ENCODE results near the gene TNK2.
"Not testable (repeated sequence)": the region's sequence is repeated elsewhere in the genome, so short reads cannot be mapped to it uniquely, and the experiment has no call there.

The TNK2 gene

DNA sequence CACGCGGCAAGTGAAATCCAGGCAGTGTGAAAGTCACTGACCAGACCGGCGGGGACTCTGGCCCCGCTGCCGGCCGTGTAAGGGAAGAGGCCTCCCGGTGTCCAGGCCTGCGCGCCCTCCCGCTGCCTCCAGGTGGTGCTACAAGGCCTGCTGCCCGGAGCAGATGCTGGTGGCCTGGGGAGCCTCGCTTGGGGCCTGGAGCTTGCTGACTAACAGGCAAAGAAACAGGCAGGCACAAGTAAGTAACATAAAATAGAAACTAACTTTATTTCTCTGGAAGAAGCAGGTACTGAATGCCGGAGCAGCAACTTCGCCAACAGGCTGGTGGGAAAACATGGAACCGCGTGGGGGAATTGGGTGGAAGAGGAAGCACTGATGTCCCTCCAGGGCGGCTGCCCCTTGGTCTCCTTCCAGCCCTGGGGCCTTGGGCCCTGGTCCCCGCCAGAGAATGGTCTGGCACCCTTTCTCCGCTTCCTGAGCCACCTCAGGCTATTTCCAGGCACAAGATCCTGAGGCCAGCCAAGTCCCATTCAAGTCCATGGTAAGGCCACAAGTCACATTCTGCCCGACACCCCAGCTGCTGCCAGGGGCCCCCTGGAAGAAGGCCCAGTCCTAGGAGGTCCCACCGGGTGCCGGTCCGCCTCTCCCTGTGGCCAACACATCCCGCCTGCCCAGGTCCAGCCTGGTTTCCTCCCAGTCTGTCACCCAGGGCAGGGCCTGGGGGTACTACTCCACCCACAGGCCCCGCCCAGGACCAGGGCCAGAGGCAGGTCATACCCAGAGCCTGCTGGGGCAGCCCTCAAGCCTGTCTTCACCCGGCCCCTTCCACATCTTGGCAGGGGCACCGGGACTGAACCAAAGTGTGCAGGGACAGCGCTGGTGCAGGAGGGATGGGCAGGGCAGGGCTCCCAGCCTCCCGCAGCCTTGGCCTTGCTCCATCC lies 45.0 kb downstream of the TNK2 start:
- Histone ChIP-seq H2AFZ (ENCODE audit: low read length) (no peak overlapping the region), H2AK5ac (ENCODE audit: low read depth, low read length) (peak overlapping the region; percentile 37), H2BK15ac (ENCODE audit: low read length) (no peak overlapping the region), H3K4me3 (ENCODE audit: low read length in 2 of 2) (no peak overlapping the region), H2BK5ac (ENCODE audit: low read length) (no peak overlapping the region), H4K91ac (ENCODE audit: low read depth, low read length, poor library complexity) (no peak overlapping the region), H3K14ac (ENCODE audit: low read length) (no peak overlapping the region), H3K23ac (ENCODE audit: low read depth, low read length, poor library complexity) (no peak overlapping the region), H3K9ac (ENCODE audit: low read depth, low read length, poor library complexity) (no peak overlapping the region), H2BK12ac (ENCODE audit: low read length) (no peak overlapping the region), H3K4ac (ENCODE audit: low read length) (no peak overlapping the region), H3K36me3 (replicated peaks in 1 of 2; ENCODE audit: control insufficient read depth in 2 of 2, insufficient read depth in 2 of 2, low read length in 2 of 2) (peaks cover 4 to 6% of the 10 kb centered on the region in 2 donors), H4K8ac (ENCODE audit: low read depth, low read length) (no peak overlapping the region), H3K27me3 (ENCODE audit: control insufficient read depth in 3 of 3, insufficient read depth in 3 of 3, low read depth in 1 of 3, low read length in 3 of 3) (no peaks in the 10 kb centered on the region), H3K9me3 (replicated peaks in 1 of 2; ENCODE audit: control insufficient read depth in 2 of 2, insufficient read depth in 1 of 2, low read depth in 1 of 2, low read length in 2 of 2) (no peaks in the 10 kb centered on the region), H3K79me1 (ENCODE audit: low read depth, low read length) (peaks cover 1% of the 10 kb centered on the region), H3K4me2 (ENCODE audit: insufficient read depth, low read length, poor library complexity, severe bottlenecking) (no peak overlapping the region), H3K4me1 (ENCODE audit: control insufficient read depth in 2 of 2, insufficient read depth in 1 of 2, low read depth in 1 of 2, low read length in 2 of 2) (peaks cover 10 to 14% of the 10 kb centered on the region in 2 donors), H3K18ac (ENCODE audit: low read length) (peak overlapping the region; percentile 38), H3K27ac (replicated peaks; ENCODE audit: low read length) (no peak overlapping the region), H2BK120ac (ENCODE audit: low read depth, low read length) (peak overlapping the region; percentile 31)
- no CpG with 5 or more reads among the region's 30 CpGs for WGBS, 2 donors (ENCODE audit: extremely low coverage in 2 of 2, insufficient read length in 2 of 2, insufficient replicate concordance in 1 of 2)
- peak; percentile 62 for DNase-seq (ENCODE audit: low spot score)

- no CpG with 5 or more reads among the region's 12 CpGs for WGBS, 2 donors (ENCODE audit: extremely low coverage in 2 of 2, insufficient read length in 2 of 2, insufficient replicate concordance in 1 of 2)
These were observed 46.0 kb downstream of the TNK2 start for GRCh38 chr3:195862318-195862717.

GRCh38 chr3:195860456-195860855 lies 47.9 kb downstream of the TNK2 start:
- peaks cover 10 to 14% of the 10 kb centered on the region in 2 donors for H3K4me1 ChIP-seq (ENCODE audit: control insufficient read depth in 2 of 2, insufficient read depth in 1 of 2, low read depth in 1 of 2, low read length in 2 of 2)
- peak overlapping the region; percentile 7 for H3K9ac ChIP-seq (ENCODE audit: low read depth, low read length, poor library complexity)
- no peaks in the 10 kb centered on the region for H3K36me3 ChIP-seq (replicated peaks in 1 of 2; ENCODE audit: control insufficient read depth in 2 of 2, insufficient read depth in 2 of 2, low read length in 2 of 2)
- H3K27me3 ChIP-seq (ENCODE audit: control insufficient read depth in 3 of 3, insufficient read depth in 3 of 3, low read depth in 1 of 3, low read length in 3 of 3): peaks cover 0 to 4% (median 0%) of the 10 kb centered on the region in 3 experiments
- no peaks in the 10 kb centered on the region for H3K9me3 ChIP-seq (replicated peaks in 1 of 2; ENCODE audit: control insufficient read depth in 2 of 2, insufficient read depth in 1 of 2, low read depth in 1 of 2, low read length in 2 of 2)
- no peak overlapping the region for H4K8ac ChIP-seq (ENCODE audit: low read depth, low read length)
- no peak overlapping the region for H3K4ac ChIP-seq (ENCODE audit: low read length)
- H3K4me2 ChIP-seq (ENCODE audit: insufficient read depth, low read length, poor library complexity, severe bottlenecking): no peak overlapping the region
- no peak overlapping the region for H2BK12ac ChIP-seq (ENCODE audit: low read length)
- peak overlapping the region; percentile 29 for H2BK120ac ChIP-seq (ENCODE audit: low read depth, low read length)
- H3K23ac ChIP-seq (ENCODE audit: low read depth, low read length, poor library complexity): peak overlapping the region; percentile 2
- no peak overlapping the region for H3K18ac ChIP-seq (ENCODE audit: low read length)
- no peak overlapping the region for H2BK15ac ChIP-seq (ENCODE audit: low read length)
- no peak overlapping the region for H2AFZ ChIP-seq (ENCODE audit: low read length)
- no peak for DNase-seq (ENCODE audit: low spot score)
- H2AK5ac ChIP-seq (ENCODE audit: low read depth, low read length): no peak overlapping the region
- H4K91ac ChIP-seq (ENCODE audit: low read depth, low read length, poor library complexity): no peak overlapping the region
- H3K4me3 ChIP-seq (ENCODE audit: low read length in 2 of 2): no peak overlapping the region
- WGBS, 2 donors (ENCODE audit: extremely low coverage in 2 of 2, insufficient read length in 2 of 2, insufficient replicate concordance in 1 of 2): no CpG with 5 or more reads among the region's 6 CpGs
- H3K14ac ChIP-seq (ENCODE audit: low read length): no peak overlapping the region
- H2BK5ac ChIP-seq (ENCODE audit: low read length): no peak overlapping the region
- no peak overlapping the region for H3K27ac ChIP-seq (replicated peaks; ENCODE audit: low read length)
- no peaks in the 10 kb centered on the region for H3K79me1 ChIP-seq (ENCODE audit: low read depth, low read length)

More at GRCh38 chr3:195862318-195862717, 46.0 kb downstream of the TNK2 start:
- H3K4ac ChIP-seq (ENCODE audit: low read length); H3K9me3 ChIP-seq (replicated peaks in 1 of 2; ENCODE audit: control insufficient read depth in 2 of 2, insufficient read depth in 1 of 2, low read depth in 1 of 2, low read length in 2 of 2); H3K79me1 ChIP-seq (ENCODE audit: low read depth, low read length); H3K18ac ChIP-seq (ENCODE audit: low read length); H3K9ac ChIP-seq (ENCODE audit: low read depth, low read length, poor library complexity); H3K4me2 ChIP-seq (ENCODE audit: insufficient read depth, low read length, poor library complexity, severe bottlenecking); H3K27ac ChIP-seq (replicated peaks; ENCODE audit: low read length); H3K27me3 ChIP-seq (ENCODE audit: control insufficient read depth in 3 of 3, insufficient read depth in 3 of 3, low read depth in 1 of 3, low read length in 3 of 3); H2BK5ac ChIP-seq (ENCODE audit: low read length); H3K4me3 ChIP-seq (ENCODE audit: low read length in 2 of 2); H3K36me3 ChIP-seq (replicated peaks in 1 of 2; ENCODE audit: control insufficient read depth in 2 of 2, insufficient read depth in 2 of 2, low read length in 2 of 2); H4K91ac ChIP-seq (ENCODE audit: low read depth, low read length, poor library complexity); H2BK12ac ChIP-seq (ENCODE audit: low read length); H2AFZ ChIP-seq (ENCODE audit: low read length); H3K14ac ChIP-seq (ENCODE audit: low read length); H2BK120ac ChIP-seq (ENCODE audit: low read depth, low read length); H4K8ac ChIP-seq (ENCODE audit: low read depth, low read length); DNase-seq (ENCODE audit: low spot score); H2AK5ac ChIP-seq (ENCODE audit: low read depth, low read length); H2BK15ac ChIP-seq (ENCODE audit: low read length); H3K23ac ChIP-seq (ENCODE audit: low read depth, low read length, poor library complexity): not testable (repeated sequence)
- peaks cover 10 to 14% of the 10 kb centered on the region in 2 donors for H3K4me1 ChIP-seq (ENCODE audit: control insufficient read depth in 2 of 2, insufficient read depth in 1 of 2, low read depth in 1 of 2, low read length in 2 of 2)

DNA sequence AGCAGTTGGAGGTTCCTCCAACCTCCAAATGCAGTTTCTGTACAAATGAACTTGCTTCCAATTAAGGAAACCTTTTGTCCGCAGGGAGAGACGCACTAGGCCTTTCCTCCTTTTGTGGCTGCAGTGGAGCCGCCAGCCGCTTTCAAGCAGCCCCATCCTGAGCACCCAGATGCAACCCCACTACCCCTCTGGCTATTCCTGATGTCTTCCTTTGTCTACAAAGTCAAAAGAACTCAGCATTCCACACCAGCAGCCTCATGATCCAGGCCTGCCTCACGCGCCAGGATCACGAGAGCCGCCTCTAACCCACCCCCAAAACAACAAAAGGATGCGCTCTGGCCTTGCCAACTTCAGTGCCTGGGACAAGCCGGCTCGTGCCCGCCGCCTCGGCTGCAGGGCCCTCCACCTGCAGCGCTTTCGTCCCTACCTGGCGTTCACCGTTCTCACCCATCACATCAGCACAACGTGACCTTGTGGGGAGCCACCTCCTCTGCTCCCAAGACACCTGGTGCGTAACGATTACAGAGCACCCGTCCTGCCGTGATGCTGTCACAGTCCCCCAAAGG lies 48.4 kb downstream of the TNK2 start:
- Histone ChIP-seq H3K4me2 (ENCODE audit: insufficient read depth, low read length, poor library complexity, severe bottlenecking) (no peak overlapping the region), H3K4ac (ENCODE audit: low read length) (no peak overlapping the region), H3K14ac (ENCODE audit: low read length) (no peak overlapping the region), H2AFZ (ENCODE audit: low read length) (peak overlapping the region; percentile 78), H3K23ac (ENCODE audit: low read depth, low read length, poor library complexity) (peak overlapping the region; percentile 2), H3K36me3 (replicated peaks in 1 of 2; ENCODE audit: control insufficient read depth in 2 of 2, insufficient read depth in 2 of 2, low read length in 2 of 2) (no peaks in the 10 kb centered on the region), H4K91ac (ENCODE audit: low read depth, low read length, poor library complexity) (no peak overlapping the region), H3K79me1 (ENCODE audit: low read depth, low read length) (no peaks in the 10 kb centered on the region), H2BK120ac (ENCODE audit: low read depth, low read length) (peak overlapping the region; percentile 29), H3K4me3 (ENCODE audit: low read length in 2 of 2) (no peak overlapping the region), H3K9me3 (replicated peaks in 1 of 2; ENCODE audit: control insufficient read depth in 2 of 2, insufficient read depth in 1 of 2, low read depth in 1 of 2, low read length in 2 of 2) (no peaks in the 10 kb centered on the region), H2AK5ac (ENCODE audit: low read depth, low read length) (peak overlapping the region; percentile 85), H3K9ac (ENCODE audit: low read depth, low read length, poor library complexity) (peak overlapping the region; percentile 7), H3K4me1 (ENCODE audit: control insufficient read depth in 2 of 2, insufficient read depth in 1 of 2, low read depth in 1 of 2, low read length in 2 of 2) (peaks cover 10 to 14% of the 10 kb centered on the region in 2 donors), H3K27me3 (ENCODE audit: control insufficient read depth in 3 of 3, insufficient read depth in 3 of 3, low read depth in 1 of 3, low read length in 3 of 3) (peaks cover 0 to 4% (median 0%) of the 10 kb centered on the region in 3 experiments), H3K18ac (ENCODE audit: low read length) (peak overlapping the region; percentile 55), H4K8ac (ENCODE audit: low read depth, low read length) (peak overlapping the region; percentile 76), H2BK15ac (ENCODE audit: low read length) (no peak overlapping the region), H3K27ac (replicated peaks; ENCODE audit: low read length) (no peak overlapping the region), H2BK5ac (ENCODE audit: low read length) (no peak overlapping the region), H2BK12ac (ENCODE audit: low read length) (no peak overlapping the region)
- no CpG with 5 or more reads among the region's 23 CpGs for WGBS, 2 donors (ENCODE audit: extremely low coverage in 2 of 2, insufficient read length in 2 of 2, insufficient replicate concordance in 1 of 2)
- DNase-seq (ENCODE audit: low spot score): no peak
